Panc1 (cell line): ENCODE measurements around the gene GNLY. TPM values are rescaled to one million over a fixed set of nuclear protein-coding genes. Genes with fewer than 3 reads are reported as not detected.

Experiments
- ATAC-seq: fragments of 200-7000 bp; cut with Tn5 transposase; 2 replicates; pipeline ENCODE4 v1.9.1; 2020; ENCODE audit warnings: mild to moderate bottlenecking, moderate library complexity
- BruUV-seq: library from RNA; stranded (reverse); fragments of 400-500 nt; replicated peaks from 2 replicates; lab custom pipeline; 2021; lab: Mats Ljungman, UMichigan
- CTCF ChIA-PET: fragments of 300-600 bp; sonication (Branson Sonifier 250); formaldehyde crosslinking; loops from one replicate; lab custom pipeline; 2022; ENCODE audit warnings: antibody characterized with exemption; lab: Charles Lee
- POLR2A ChIA-PET: fragments of 300-600 bp; sonication (Branson Sonifier 250); formaldehyde crosslinking; loops from one replicate; lab custom pipeline; 2022; ENCODE audit warnings: antibody characterized with exemption; lab: Charles Lee
- DNase-seq: peaks from one replicate; pipeline ENCODE4 v3.0.0-alpha.2; 2010; ENCODE audit warnings: low read depth, low spot score
- H3K27ac ChIP-seq: 2 replicates; pipeline ENCODE4 v1.5.1; 2011; ENCODE audit warnings: mild to moderate bottlenecking, low read length, inconsistent platforms
- H3K27me3 ChIP-seq: fragments of 200-500 bp; sonication (Bioruptor generic); 2 replicates; pipeline ENCODE4 v1.6.0; 2014; ENCODE audit warnings: low read length, inconsistent platforms; ENCODE audit not compliant: control insufficient read depth, insufficient read depth
- H3K36me3 ChIP-seq: fragments of 200-500 bp; sonication (Bioruptor generic); 2 replicates; pipeline ENCODE4 v1.5.1; 2014; ENCODE audit warnings: inconsistent platforms, mild to moderate bottlenecking, low read length, moderate library complexity; ENCODE audit not compliant: control insufficient read depth, insufficient read depth
- H3K4me1 ChIP-seq: 2 replicates; pipeline ENCODE4 v1.5.1; 2011; ENCODE audit warnings: inconsistent platforms, mild to moderate bottlenecking, low read length, moderate library complexity; ENCODE audit not compliant: control insufficient read depth, insufficient read depth
- H3K4me3 ChIP-seq, 2 experiments: 2 replicates each; pipeline ENCODE4 v1.5.1; 2011 to 2012; ENCODE audit warnings: low read depth in 2 of 2, low read length in 2 of 2, mild to moderate bottlenecking in 2 of 2, inconsistent platforms in 1 of 2, moderate library complexity in 1 of 2
- H3K9me3 ChIP-seq: fragments of 200-500 bp; sonication (Bioruptor generic); 2 replicates; pipeline ENCODE4 v1.5.1; 2014; ENCODE audit warnings: low read depth, mild to moderate bottlenecking, inconsistent platforms, low read length, moderate library complexity; ENCODE audit not compliant: control insufficient read depth, insufficient read depth
- CTCF ChIP-seq: fragments of 450-650 bp; IDR thresholded peaks from 2 replicates; pipeline ENCODE4 v1.5.1; 2017; ENCODE audit warnings: mild to moderate bottlenecking
- REST ChIP-seq, 2 experiments: IDR thresholded peaks; 2 replicates each; pipeline ENCODE4 v1.6.1; 2011 to 2012; ENCODE audit warnings: low read depth in 2 of 2, control low read depth in 1 of 2, low read length in 1 of 2, mild to moderate bottlenecking in 1 of 2, moderate library complexity in 1 of 2; ENCODE audit not compliant: insufficient read depth in 1 of 2
- SIN3A ChIP-seq: IDR thresholded peaks from 2 replicates; pipeline ENCODE4 v1.6.1; 2012; ENCODE audit warnings: low read depth, mild to moderate bottlenecking, low read length, moderate library complexity, borderline replicate concordance; ENCODE audit not compliant: insufficient read depth
- TCF7L2 ChIP-seq: IDR thresholded peaks from 2 replicates; pipeline ENCODE4 v1.6.1; 2011; ENCODE audit warnings: mild to moderate bottlenecking, low read depth, low read length, inconsistent platforms
- in situ Hi-C: cut with HindIII; loops from 2 replicates; pipeline ENCODE4 v1.10.0; 2016; ENCODE audit warnings: low sequenced_read_pairs, low pct_unique_long_range_greater_than_20kb
- intact Hi-C: fragments of 100-400 bp; cut with micrococcal nuclease; formaldehyde crosslinking; loops from one replicate; pipeline ENCODE4 v1.10.0; 2022; ENCODE audit not compliant: unreplicated experiment
- total RNA-seq: library from RNA; stranded (reverse); gene quantifications from one replicate; pipeline ENCODE4 v1.2.1, GENCODE V29; 2021; ENCODE audit not compliant: unreplicated experiment

GNLY gene
- total RNA-seq, 1 experiment from 2014 or later: not detected

- H3K36me3 ChIP-seq: no peaks in the 10 kb centered on the region
- in situ Hi-C loops (no loop called here), intact Hi-C loops (no loop called here)
- no peaks in the 10 kb centered on the region for H3K9me3 ChIP-seq
- CTCF ChIA-PET: no interaction called here
- POLR2A ChIA-PET: no interaction called here
- ATAC-seq (peak; percentile 18; the same call in 1 of the 2 replicates), DNase-seq (no peak)
- TF ChIP-seq CTCF: no peak
- TF ChIP-seq TCF7L2: no peak
- TF ChIP-seq REST (IDR thresholded peaks at IDR 0.05; ENCODE audit: insufficient read depth in 1 of 2, low read depth in 2 of 2, low read length in 1 of 2): no peak
- TF ChIP-seq SIN3A: no peak
- H3K4me3 ChIP-seq: no peak overlapping the region
- no peak overlapping the region for H3K27ac ChIP-seq
- no peaks in the 10 kb centered on the region for H3K4me1 ChIP-seq
- BruUV-seq: no TSS peak
- H3K27me3 ChIP-seq: no peaks in the 10 kb centered on the region
Observed at GRCh38 chr2:85661139-85661858, 32.9 kb upstream of the GNLY start.

- Histone ChIP-seq H3K9me3 (no peaks in the 10 kb centered on the region), H3K27ac (no peak overlapping the region), H3K4me1 (no peaks in the 10 kb centered on the region), H3K36me3 (no peaks in the 10 kb centered on the region), H3K4me3 (no peak overlapping the region), H3K27me3 (no peaks in the 10 kb centered on the region)
- DNase-seq (no peak), ATAC-seq (peak; percentile 53)
- CTCF ChIA-PET: no interaction called here
- POLR2A ChIA-PET: no interaction called here
- no TSS peak for BruUV-seq
- in situ Hi-C loops: no loop called here
- TF ChIP-seq REST (IDR thresholded peaks at IDR 0.05; ENCODE audit: insufficient read depth in 1 of 2, low read depth in 2 of 2, low read length in 1 of 2): peak; percentile 54 to 65; a peak in 3 of 4 replicates
- no peak for TF ChIP-seq TCF7L2
- intact Hi-C loops: no loop called here
Observed at GRCh38 chr2:85662899-85663593, 31.1 kb upstream of the GNLY start.
